CD8-positive, alpha-beta memory T cell (primary cell): ENCODE data around the gene GOLGA6L25. TPM values are rescaled to one million over a fixed set of nuclear protein-coding genes. Genes with fewer than 3 reads are reported as not detected.
"Not testable (repeated sequence)": the region's sequence is repeated elsewhere in the genome, so short reads cannot be mapped to it uniquely, and the experiment has no call there.

Source experiments
- CTCF ChIA-PET: fragments of 350-600 bp; sonication (Branson Sonifier 250); formaldehyde crosslinking; loops from one replicate; lab custom pipeline; 2021; ENCODE audit warnings: antibody characterized with exemption; lab: Charles Lee
- POLR2A ChIA-PET: fragments of 350-600 bp; sonication (Branson Sonifier 250); formaldehyde crosslinking; loops from one replicate; lab custom pipeline; 2021; ENCODE audit warnings: antibody characterized with exemption; lab: Charles Lee
- DNase-seq, 5 donors: peaks; one replicate each; pipeline versions ENCODE4 v3.0.0 to v3.0.0-alpha.2; 2020 to 2022; ENCODE audit warnings: mixed read lengths in 1 of 5
- H3K27ac ChIP-seq: one replicate; pipeline ENCODE4 v1.7.0; 2013; ENCODE audit warnings: low read depth, mild to moderate bottlenecking, low read length, moderate library complexity
- H3K27me3 ChIP-seq: 2 replicates; pipeline ENCODE4 v1.7.0; 2013; ENCODE audit warnings: low read length, mild to moderate bottlenecking; ENCODE audit not compliant: insufficient read depth, poor library complexity, severe bottlenecking
- H3K36me3 ChIP-seq: 2 replicates; pipeline ENCODE4 v1.7.0; 2013; ENCODE audit warnings: mild to moderate bottlenecking, low read length, moderate library complexity; ENCODE audit not compliant: insufficient read depth
- H3K4me1 ChIP-seq: 2 replicates; pipeline ENCODE4 v1.7.0; 2013; ENCODE audit warnings: mild to moderate bottlenecking, low read length, moderate library complexity; ENCODE audit not compliant: insufficient read depth
- H3K4me3 ChIP-seq: 2 replicates; pipeline ENCODE4 v1.7.0; 2013; ENCODE audit warnings: mild to moderate bottlenecking, low read length
- H3K9me3 ChIP-seq: 2 replicates; pipeline ENCODE4 v1.7.0; 2013; ENCODE audit warnings: mild to moderate bottlenecking, low read length
- H3K27ac Mint-ChIP-seq, 8 donors: one replicate each; pipeline ENCODE4 v1.8.0; 2020 to 2021; ENCODE audit warnings: mixed read lengths in 8 of 8, mild to moderate bottlenecking in 6 of 8, inconsistent platforms in 3 of 8, moderate library complexity in 3 of 8
- H3K27me3 Mint-ChIP-seq, 2 donors: one replicate each; pipeline ENCODE4 v1.8.0; 2020 to 2021; ENCODE audit warnings: mixed read lengths in 2 of 2, mild to moderate bottlenecking in 1 of 2, moderate library complexity in 1 of 2
- H3K36me3 Mint-ChIP-seq, 3 donors: one replicate each; pipeline ENCODE4 v1.8.0; 2020 to 2021; ENCODE audit warnings: mixed read lengths in 3 of 3, inconsistent platforms in 1 of 3, mild to moderate bottlenecking in 1 of 3
- H3K4me1 Mint-ChIP-seq, 3 donors: one replicate each; pipeline ENCODE4 v1.8.0; 2020 to 2021; ENCODE audit warnings: mixed read lengths in 3 of 3, inconsistent platforms in 1 of 3, mild to moderate bottlenecking in 1 of 3
- H3K4me3 Mint-ChIP-seq, 7 donors: one replicate each; pipeline ENCODE4 v1.8.0; 2020 to 2021; ENCODE audit warnings: mixed read lengths in 7 of 7, mild to moderate bottlenecking in 6 of 7, moderate library complexity in 4 of 7, inconsistent platforms in 2 of 7
- H3K9me3 Mint-ChIP-seq, 5 donors: one replicate each; pipeline ENCODE4 v1.8.0; 2020 to 2022; ENCODE audit warnings: mixed read lengths in 5 of 5, mild to moderate bottlenecking in 3 of 5, moderate library complexity in 2 of 5, inconsistent platforms in 1 of 5
- polyA plus RNA-seq: library from polyadenylated mRNA; unstranded; fragments of 300-500 nt; fragmentation: Illumina TruSeq; gene quantifications from one replicate; pipeline ENCODE4 v1.2.3, GENCODE V29; 2021
- total RNA-seq, 2 experiments: library from RNA; stranded (reverse); gene quantifications; one replicate each; pipeline ENCODE4 v1.2.3, GENCODE V29; 2021

GOLGA6L25 gene
- total and polyA plus RNA-seq, 3 experiments from 2014 or later: not detected

- POLR2A ChIA-PET, H3K9me3 ChIP-seq, H3K27me3 Mint-ChIP-seq, H3K4me1 Mint-ChIP-seq, H3K27ac ChIP-seq, H3K4me3 ChIP-seq, H3K4me1 ChIP-seq, CTCF ChIA-PET, H3K36me3 ChIP-seq, H3K9me3 Mint-ChIP-seq, H3K27me3 ChIP-seq, H3K4me3 Mint-ChIP-seq, H3K27ac Mint-ChIP-seq, H3K36me3 Mint-ChIP-seq, DNase-seq: not testable (repeated sequence)
Measured at GRCh38 chr15:28592395-28592794, 39.0 kb downstream of the GOLGA6L25 start.

GRCh38 chr15:28593424-28594129 is 40.2 kb downstream of the GOLGA6L25 start:
- CTCF ChIA-PET, H3K4me3 Mint-ChIP-seq: not testable (repeated sequence)

DNA sequence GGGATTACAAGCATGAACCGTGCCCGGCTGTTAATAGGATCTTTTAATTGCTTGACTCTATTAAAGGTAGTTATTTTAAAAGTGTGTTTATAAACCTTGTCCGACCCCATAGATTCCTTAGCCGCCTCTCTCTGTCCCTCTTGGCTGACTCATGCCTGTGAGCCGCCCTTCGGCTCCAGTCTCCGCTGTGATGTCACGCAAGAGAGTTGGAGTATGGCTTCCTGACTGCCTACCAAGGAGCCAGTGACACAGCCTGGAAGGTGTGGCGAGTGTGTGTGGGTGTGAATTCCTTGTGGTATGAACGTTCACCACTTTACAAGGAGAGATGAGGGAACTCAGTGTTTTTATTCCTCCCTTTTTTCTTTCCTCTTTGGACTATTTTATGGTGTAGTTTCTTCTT is 44.1 kb downstream of the GOLGA6L25 start:
- CTCF ChIA-PET, H3K9me3 Mint-ChIP-seq, H3K27ac Mint-ChIP-seq: not testable (repeated sequence)

More at GRCh38 chr15:28593424-28594129, 40.2 kb downstream of the GOLGA6L25 start:
- H3K9me3 ChIP-seq, H3K27me3 Mint-ChIP-seq, POLR2A ChIA-PET, H3K27me3 ChIP-seq, H3K9me3 Mint-ChIP-seq, H3K4me1 Mint-ChIP-seq, H3K27ac Mint-ChIP-seq, H3K4me1 ChIP-seq, H3K4me3 ChIP-seq, DNase-seq, H3K27ac ChIP-seq, H3K36me3 Mint-ChIP-seq, H3K36me3 ChIP-seq: not testable (repeated sequence)

DNA sequence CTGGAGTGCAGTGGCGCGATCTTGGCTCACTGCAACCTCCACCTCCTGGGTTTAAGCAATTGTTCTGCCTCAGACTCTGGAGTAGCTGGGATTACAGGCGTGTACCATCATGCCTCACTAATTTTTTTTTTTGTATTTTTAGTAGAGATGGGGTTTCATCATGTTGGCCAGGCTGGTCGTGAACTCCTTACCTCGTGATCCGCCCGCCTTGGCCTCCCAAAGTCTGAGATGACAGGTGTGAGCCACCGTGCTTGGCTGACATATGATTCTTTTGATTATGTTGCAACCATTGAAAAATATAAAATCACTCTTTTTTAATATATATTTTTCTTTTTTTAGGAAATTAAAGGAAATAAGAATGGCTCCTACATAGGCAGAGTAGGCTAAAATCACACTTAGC is 44.8 kb downstream of the GOLGA6L25 start:
- not testable (repeated sequence) for H3K4me3 ChIP-seq

More for the DNA sequence above, 44.1 kb downstream of the GOLGA6L25 start:
- H3K4me1 ChIP-seq, H3K27ac ChIP-seq, H3K27me3 ChIP-seq, DNase-seq, H3K9me3 ChIP-seq, H3K27me3 Mint-ChIP-seq, H3K36me3 ChIP-seq, H3K4me1 Mint-ChIP-seq, H3K36me3 Mint-ChIP-seq, H3K4me3 ChIP-seq, POLR2A ChIA-PET, H3K4me3 Mint-ChIP-seq: not testable (repeated sequence)

DNA sequence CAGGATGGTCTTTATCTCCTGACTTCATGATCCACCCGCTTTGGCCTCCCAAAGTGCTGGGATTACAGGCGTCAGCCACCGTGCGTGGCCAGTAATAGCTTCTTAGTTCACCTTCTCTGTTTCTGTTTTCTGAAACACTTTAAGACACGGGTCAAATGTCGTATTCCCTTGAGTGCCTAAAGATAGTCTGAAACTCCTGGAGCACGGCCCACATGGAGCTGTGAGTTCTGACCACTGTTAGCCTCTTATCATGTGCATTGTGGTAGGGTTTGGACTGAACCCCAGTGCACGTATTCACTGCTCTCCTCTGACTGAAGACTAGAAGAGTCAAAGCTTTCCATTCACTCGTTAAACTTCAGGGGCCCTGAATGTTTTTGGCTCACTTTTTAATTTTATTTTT is 48.8 kb downstream of the GOLGA6L25 start:
- DNase-seq, H3K27ac ChIP-seq, H3K4me3 ChIP-seq, H3K9me3 Mint-ChIP-seq, H3K4me1 Mint-ChIP-seq, H3K36me3 Mint-ChIP-seq, H3K27ac Mint-ChIP-seq, H3K27me3 Mint-ChIP-seq, H3K27me3 ChIP-seq, H3K4me3 Mint-ChIP-seq, H3K9me3 ChIP-seq, H3K36me3 ChIP-seq, POLR2A ChIA-PET, H3K4me1 ChIP-seq, CTCF ChIA-PET: not testable (repeated sequence)

More for the DNA sequence above, 44.8 kb downstream of the GOLGA6L25 start:
- H3K9me3 ChIP-seq, POLR2A ChIA-PET, H3K4me1 ChIP-seq, H3K36me3 ChIP-seq, H3K27me3 ChIP-seq, CTCF ChIA-PET, H3K9me3 Mint-ChIP-seq, H3K27ac Mint-ChIP-seq, H3K36me3 Mint-ChIP-seq, H3K27me3 Mint-ChIP-seq, H3K4me1 Mint-ChIP-seq, H3K27ac ChIP-seq: not testable (repeated sequence)
- peak in 1 of 5 donors; percentile 36 for DNase-seq
- peak overlapping the region in 1 of 7 donors; percentile 70 for H3K4me3 Mint-ChIP-seq

Other genes with a start within 250 kb of the GOLGA6L25 start
- gene HERC2, start 231.4 kb upstream of the GOLGA6L25 start, total RNA-seq: 10 to 100 TPM; 31.0 to 37.3 TPM
- 10.1 TPM for gene HERC2, start 231.4 kb upstream of the GOLGA6L25 start, polyA plus RNA-seq
- gene GOLGA6L24, start 195.5 kb upstream of the GOLGA6L25 start, total RNA-seq: not detected
- gene GOLGA6L24, start 195.5 kb upstream of the GOLGA6L25 start, polyA plus RNA-seq: not detected
- not detected for gene GOLGA8F, start 174.9 kb upstream of the GOLGA6L25 start, total RNA-seq
- not detected for gene GOLGA8F, start 174.9 kb upstream of the GOLGA6L25 start, polyA plus RNA-seq
- gene GOLGA8G, start 20.6 kb upstream of the GOLGA6L25 start, total RNA-seq: not detected
- not detected for gene GOLGA8G, start 20.6 kb upstream of the GOLGA6L25 start, polyA plus RNA-seq
- under 1 TPM in 1 of 2 experiments, not detected in 1; 0.53 TPM for gene GOLGA8M, start 158.9 kb downstream of the GOLGA6L25 start, total RNA-seq
- not detected for gene GOLGA8M, start 158.9 kb downstream of the GOLGA6L25 start, polyA plus RNA-seq